G401.6 (cell line): Measurements from ENCODE around the gene C6orf163.
A peak's percentile ranks its signal among the peaks of the same experiment; 100 is the strongest.

Experiments used
- FAIRE-seq: peaks from 2 replicates; lab custom pipeline; 2012; peaks lifted over from hg19 to GRCh38; lab: Jason Lieb, UNC

The C6orf163 gene

GRCh38 chr6:87357479-87358196 lies 13.0 kb downstream of the C6orf163 start:
- no peak for FAIRE-seq

DNA sequence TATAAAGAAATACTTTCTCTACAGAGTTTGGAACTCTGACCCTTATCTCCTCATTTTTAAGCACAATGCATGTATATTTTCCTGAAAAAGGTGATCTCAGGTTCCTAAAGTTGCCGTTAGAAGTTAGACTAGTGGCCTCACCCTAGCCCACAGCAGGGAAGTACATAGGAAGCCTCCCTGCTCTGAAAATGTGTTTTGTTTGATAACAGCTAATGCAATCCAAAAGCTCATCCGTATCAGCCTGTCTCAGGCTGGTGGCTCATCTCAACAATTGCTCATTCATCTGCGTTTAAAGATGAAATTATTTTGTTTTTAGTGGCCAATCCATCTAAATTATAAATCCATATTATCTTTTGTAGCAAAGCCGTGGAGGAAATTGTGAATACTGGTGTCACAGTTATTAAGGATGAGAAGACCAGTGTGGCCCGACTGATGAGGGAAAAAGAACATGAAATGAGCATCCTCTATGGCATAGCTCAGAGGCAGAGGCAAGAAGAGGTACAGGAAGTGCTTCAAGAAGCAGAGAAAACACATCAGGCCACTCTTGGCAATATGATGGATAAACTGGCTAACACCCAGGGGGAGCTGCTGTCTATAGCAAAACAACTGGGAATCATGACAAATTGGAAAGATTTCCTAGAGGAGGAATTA lies 20.1 kb downstream of the C6orf163 start:
- no peak for FAIRE-seq

DNA sequence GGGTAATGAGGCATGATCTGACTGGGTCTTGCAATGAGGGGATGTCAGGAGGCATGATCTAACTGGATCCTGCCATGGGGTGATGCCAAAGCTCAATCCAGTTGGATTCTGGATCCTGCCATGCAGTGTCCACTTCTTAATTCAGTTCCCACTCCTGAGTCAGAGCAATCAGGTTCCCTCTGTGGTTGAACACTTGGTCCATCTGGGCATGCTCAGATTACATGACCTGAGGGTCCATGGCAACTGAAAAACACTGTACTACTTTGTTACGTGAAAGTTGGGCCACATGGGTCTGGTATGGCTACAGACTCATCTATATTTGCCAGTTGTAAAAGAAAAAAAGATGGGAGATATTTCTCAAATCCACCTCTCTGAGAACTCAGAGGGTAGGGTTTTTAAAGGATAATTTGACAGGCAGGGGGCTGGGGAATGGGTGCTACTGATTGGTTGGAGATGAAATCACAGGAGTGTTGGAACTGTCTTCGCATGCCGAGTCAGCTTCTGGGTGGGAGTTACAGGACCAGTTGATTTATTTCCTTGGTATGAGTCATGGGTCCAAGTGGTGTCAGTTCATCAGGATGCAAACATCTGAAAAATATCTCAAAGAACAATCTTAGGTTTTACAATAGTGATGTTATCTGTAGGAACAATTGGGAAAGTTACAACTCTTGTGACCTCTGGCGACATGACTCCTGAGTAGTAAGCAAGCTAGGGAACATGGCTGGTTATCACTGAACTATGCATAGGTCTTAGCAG lies 21.6 kb downstream of the C6orf163 start:
- FAIRE-seq: no peak

DNA sequence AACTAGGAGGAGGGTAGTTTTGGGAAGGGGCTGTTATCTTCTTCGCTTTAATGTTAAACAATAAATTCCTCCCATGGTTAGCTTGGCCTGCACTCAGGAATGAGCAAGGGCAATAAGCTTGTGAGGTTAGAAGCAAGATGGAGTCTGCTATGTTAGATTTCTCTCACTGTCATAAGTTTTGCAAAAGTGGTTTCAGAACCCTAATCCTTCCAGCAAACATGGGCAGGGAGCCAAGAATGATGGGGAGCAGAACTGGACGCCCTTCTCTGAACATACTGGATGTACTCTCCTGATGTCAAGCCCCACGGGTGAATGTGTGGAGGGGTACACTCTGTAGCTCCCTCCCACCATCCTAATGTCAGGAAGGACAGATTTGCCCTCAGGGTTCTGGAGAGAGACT lies 22.3 kb downstream of the C6orf163 start:
- no peak for FAIRE-seq

DNA sequence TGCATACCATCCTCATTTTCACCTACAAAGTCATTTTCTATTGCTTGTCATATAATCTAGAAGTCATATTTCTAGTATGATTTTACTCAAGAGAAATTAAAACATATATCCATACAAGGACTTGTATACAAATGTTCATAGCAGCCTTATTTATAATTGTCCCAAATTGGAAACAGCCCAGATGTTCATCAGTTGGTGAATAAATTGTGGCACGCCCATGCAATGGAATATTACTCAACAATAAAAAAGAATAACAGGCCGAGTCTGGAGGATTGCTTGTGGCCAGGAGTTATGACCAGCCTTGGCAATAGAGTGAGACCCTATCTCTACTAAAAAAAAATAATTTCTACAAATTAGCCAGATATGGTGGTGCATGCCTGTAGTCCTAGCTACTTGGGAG lies 28.8 kb downstream of the C6orf163 start:
- no peak for FAIRE-seq

- no peak for FAIRE-seq
Measured at GRCh38 chr6:87375315-87375714, 30.7 kb downstream of the C6orf163 start.

DNA sequence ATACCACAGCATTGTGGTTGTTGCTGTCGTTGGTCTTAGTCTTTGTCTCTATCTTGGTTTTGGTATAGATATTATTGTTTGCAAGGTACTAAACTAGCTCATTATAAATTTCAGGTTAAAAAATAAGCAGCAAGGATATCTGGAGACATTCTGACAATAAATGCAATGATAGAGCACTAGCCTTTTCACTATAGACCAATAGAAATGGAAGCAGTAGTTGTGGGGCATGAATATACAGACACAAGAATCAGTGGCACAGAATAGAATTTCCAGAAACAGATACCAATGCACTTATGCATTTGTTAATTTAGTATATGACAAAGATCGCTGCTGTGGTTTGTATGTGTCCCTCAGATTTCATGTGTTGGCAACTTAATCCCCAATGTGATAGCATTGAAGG lies 32.0 kb downstream of the C6orf163 start:
- no peak for FAIRE-seq

GRCh38 chr6:87378947-87379346 lies 34.3 kb downstream of the C6orf163 start:
- FAIRE-seq: no peak

DNA sequence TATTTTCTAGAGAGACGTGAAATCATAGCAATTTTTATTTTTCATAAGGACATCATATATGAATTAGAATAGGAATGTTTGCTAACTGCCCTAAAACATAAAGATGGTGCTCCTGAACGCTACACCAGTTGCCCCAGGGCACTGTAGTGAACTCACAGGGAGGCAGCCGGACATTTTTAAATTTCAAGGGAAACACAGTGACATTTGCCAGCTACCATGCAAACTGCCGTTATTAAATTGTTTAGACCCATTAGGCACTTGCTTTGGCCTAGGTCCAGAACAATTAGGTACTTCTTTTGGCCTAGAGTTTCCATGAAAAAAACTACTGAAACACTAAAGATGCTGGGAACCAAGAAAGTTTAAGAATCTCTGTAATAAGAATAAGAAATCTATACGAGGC lies 38.2 kb downstream of the C6orf163 start:
- FAIRE-seq: no peak

- FAIRE-seq: no peak
Measured at GRCh38 chr6:87384038-87384437, 39.4 kb downstream of the C6orf163 start.

DNA sequence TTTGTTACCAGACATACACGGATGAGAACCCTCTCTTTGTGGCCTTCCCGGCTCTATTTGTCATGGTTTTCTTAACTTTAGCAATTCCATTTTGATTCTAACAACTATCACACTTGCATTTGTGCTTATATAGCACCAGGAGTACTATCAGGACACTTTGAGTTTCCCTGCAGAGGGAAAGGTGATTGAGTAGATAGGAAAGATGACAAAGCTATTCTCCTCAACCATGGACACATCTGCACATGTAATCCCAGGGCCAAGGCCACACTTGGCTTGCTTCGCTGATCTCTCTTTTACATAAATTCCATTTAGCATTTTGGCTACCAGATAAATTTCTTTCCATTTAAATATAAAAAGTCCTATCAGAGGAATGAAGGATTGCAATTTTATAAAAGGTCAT lies 39.8 kb downstream of the C6orf163 start:
- FAIRE-seq: no peak

- peak; percentile 30 for FAIRE-seq
Measured at GRCh38 chr6:87391334-87391733, 46.7 kb downstream of the C6orf163 start.

GRCh38 chr6:87393026-87393622 lies 48.5 kb downstream of the C6orf163 start:
- FAIRE-seq: peak; percentile 94

DNA sequence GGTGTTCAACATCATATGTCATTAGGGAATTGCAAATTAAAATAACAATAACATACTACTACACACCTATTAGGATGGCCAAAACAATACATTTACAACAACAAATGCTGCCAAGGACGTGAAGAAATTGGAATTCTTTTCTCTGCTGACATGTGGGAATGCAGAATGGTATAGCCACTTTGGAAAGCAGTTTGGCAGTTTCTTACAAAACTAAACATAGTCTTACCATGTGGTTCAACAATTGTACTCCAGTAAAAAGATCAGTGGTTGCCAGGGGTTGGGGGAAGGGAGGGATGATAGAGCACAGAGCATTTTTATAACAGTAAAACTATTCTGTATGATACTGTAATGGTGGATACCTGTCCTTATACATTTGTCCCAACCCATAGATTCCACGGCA lies 50.8 kb downstream of the C6orf163 start:
- no peak for FAIRE-seq

- FAIRE-seq: no peak
Measured at GRCh38 chr6:87396595-87397392, 52.2 kb downstream of the C6orf163 start.

DNA sequence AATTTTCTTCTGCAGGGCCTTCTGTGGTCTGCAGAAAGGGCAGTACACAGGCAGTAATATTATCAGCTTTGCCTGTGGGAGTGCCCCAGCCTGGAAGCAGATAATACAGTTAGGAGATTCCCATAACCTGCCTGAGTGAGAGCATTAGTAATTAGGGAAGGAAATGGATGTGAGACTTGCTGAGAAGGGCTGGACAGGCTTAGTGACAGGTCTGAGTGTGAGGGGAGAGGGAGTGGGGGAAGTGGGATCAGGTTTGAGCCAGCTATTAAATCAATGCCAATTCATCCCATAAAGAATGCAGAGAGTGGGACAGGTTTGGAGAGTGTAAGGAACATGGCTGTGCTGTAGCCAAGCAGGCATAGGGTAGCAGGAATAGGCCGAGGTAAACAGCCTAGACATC lies 53.0 kb downstream of the C6orf163 start:
- no peak for FAIRE-seq

GRCh38 chr6:87401832-87402231 lies 57.2 kb downstream of the C6orf163 start:
- FAIRE-seq: no peak

GRCh38 chr6:87407561-87407900 lies 62.9 kb downstream of the C6orf163 start:
- FAIRE-seq: peak; percentile 79

- peak; percentile 92 for FAIRE-seq
Measured at GRCh38 chr6:87407901-87408720, 63.5 kb downstream of the C6orf163 start, which contains the start of gene CFAP206. TSS of gene CFAP206 (plus strand) at chr6:87407972. CDS start at chr6:87409840, 1,868 bp downstream.

- FAIRE-seq: no peak
Measured at GRCh38 chr6:87408721-87409155, 64.1 kb downstream of the C6orf163 start.
